Measurements from ENCODE around the gene SLC39A7.

SLC39A7 gene

GRCh38 chr6:33192105-33192646 lies 8.5 kb upstream of the SLC39A7 start, which contains the start of gene COL11A2:
COL11A2 (minus strand) TSS chr6:33192467; CDS start chr6:33192240, 227 bp downstream.
- no peak for DNase-seq

DNA sequence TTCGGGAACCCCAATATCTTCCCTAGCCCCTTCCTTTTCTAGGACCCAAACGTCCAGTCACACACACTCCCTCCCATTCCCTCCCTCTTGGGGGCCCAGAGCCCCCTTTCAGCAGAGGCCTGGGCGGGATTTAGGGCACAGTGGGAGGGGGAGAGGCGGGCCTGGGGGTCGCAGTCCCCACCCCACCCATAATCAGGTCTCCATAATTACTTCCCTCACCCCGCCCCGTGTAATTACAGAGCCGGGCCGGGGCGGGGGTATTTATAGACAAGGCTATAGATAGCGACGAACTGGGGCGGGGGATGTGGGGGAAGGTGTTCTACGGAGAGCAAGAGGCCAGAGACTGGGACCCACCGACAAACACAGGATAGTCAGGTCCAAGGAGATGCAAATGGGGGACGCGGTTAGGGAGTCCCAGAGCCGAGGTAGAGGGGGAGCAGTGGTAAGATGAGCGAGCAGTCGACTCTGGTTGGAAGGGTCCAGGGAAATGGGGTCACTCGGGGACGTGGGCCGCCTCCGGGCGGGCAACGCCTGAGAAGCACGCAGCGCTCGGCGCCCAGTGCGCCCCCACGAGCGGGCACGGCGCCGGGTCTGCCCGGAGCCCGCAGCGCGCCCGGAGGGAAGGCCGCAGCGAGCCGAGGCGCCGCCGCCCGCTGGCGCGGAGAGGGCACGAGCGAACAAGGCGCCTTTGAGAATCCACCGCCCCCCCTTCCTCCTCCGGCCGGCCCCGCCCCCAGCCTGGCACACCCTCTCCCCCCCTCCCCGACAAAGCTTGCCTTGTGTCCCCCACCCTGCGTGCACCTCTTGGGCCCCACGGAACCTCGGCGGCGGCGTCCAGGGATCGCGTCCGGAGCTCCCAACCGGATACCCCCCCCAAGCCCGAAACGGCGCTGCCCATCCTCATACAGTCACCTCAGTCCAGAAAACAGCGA lies 7.7 kb upstream of the SLC39A7 start:
- DNase-seq = no peak

- no peak for DNase-seq
These were observed 7.0 kb upstream of the SLC39A7 start for GRCh38 chr6:33193619-33194018.

- DNase-seq = no peak
These were observed 6.2 kb upstream of the SLC39A7 start for GRCh38 chr6:33194431-33194979.

- no peak for DNase-seq
These were observed 5.1 kb upstream of the SLC39A7 start for GRCh38 chr6:33195304-33196165.

- peak; percentile 76 for DNase-seq
These were observed 3.1 kb upstream of the SLC39A7 start for GRCh38 chr6:33197431-33198048.

DNA sequence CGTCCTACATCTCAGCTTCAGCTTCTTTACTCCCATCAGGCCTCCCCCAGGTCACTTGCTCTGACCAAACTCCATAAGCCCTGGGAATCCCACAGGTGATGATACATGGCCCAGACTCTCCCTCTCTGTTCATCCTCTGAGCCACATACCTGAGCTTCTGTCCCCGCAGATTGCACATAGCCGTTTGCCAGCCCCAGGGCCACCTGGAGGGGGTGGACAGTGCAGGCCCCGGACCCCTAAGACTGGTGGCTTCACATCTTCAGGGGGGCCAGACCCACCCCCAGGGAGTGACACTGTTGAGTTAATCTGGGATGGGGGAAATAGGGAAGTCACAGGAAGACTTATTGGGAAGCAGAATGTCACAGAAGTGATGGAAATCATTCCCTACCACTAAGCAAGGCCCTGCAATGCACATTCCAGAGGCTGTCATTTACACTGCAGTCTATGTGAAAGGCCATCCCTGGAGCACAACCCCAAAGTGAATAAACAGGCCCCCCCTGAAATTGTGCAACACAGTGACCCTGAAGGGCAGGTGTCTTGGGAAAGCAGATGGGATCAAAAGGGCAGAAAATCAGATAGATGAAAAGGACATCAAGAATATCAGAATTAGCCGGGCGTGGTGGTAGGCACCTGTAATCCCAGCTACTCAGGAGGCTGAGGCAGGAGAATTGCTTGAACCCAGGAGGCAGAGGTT lies 2.4 kb upstream of the SLC39A7 start:
- DNase-seq = no peak

DNA sequence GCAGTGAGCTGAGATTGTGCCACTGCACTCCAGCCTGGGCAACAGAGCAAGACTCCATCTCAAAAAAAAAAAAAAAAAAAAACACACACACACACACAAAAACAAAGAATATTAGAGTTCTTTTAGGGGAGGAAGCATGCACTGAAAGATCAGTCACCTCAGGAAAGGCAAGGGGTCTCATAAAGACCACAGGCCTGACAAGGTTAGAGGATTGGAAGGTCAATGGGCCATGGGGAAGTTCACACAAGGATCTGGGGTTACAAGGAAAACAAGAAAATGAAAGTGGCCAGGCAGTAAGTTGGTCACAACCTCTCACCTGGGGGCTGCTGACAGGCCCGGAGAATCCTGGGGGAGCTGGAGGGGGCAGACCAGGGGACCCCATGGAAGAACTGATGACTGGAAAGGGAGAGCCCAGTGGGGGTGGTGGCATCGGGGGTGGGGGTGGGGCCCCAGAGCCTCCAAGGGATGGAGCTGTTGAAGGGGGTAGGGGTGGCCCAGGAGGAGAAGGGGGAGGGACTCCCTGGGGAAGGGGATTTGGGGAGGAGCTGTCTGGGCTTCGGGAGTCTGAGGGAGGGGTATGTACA lies 1.7 kb upstream of the SLC39A7 start:
- DNase-seq = no peak

DNA sequence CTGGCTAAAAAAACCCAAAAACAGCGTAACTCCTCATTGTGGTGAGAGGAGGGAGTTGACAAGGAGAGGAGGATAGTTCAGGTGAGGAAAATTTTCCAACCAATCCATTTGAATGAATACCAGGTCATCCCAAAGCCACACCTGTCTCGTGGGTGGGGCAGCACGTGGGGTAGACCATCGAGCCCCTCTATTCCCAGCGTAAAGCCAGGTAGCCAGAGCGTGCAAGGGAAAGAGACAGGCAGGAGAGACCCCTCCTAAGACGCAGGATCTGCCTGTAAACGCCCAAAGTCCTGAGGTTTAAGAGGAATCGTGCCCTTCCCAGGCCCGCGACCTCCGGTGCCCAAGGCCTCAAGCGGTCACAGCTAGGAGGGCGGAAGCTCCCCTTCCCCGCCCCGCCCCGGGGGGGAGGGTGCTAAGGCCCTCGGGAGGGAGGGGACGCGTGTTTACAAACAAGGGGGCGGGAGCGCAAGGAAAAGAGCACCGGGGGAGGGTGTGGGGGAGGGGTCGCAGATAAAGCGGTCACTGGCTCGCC lies 914 bp upstream of the SLC39A7 start:
- peak; percentile 82 for DNase-seq

- DNase-seq = no peak
These were observed 479 bp downstream of the SLC39A7 start for GRCh38 chr6:33201147-33201545.

DNA sequence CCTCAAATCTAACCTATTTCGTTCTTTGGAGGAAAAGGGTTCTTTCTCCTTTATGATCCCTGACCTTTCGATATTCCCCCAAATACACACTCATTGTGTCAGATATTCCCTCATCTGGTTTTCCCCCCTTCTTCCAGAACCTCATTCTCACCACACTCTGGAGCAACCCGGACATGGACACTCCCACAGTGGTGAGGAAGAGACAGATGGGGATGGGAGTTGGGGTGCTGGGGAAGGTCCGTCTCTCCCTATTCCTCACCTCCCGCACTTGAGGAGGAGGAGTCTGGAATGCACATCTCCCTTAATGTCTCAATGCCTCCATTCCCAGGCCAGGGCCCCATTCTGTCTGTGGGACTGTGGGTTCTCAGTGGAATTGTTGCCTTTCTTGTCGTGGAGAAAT lies 1.3 kb downstream of the SLC39A7 start:
- no peak for DNase-seq

GRCh38 chr6:33202799-33203198 lies 2.1 kb downstream of the SLC39A7 start:
- DNase-seq = no peak

DNA sequence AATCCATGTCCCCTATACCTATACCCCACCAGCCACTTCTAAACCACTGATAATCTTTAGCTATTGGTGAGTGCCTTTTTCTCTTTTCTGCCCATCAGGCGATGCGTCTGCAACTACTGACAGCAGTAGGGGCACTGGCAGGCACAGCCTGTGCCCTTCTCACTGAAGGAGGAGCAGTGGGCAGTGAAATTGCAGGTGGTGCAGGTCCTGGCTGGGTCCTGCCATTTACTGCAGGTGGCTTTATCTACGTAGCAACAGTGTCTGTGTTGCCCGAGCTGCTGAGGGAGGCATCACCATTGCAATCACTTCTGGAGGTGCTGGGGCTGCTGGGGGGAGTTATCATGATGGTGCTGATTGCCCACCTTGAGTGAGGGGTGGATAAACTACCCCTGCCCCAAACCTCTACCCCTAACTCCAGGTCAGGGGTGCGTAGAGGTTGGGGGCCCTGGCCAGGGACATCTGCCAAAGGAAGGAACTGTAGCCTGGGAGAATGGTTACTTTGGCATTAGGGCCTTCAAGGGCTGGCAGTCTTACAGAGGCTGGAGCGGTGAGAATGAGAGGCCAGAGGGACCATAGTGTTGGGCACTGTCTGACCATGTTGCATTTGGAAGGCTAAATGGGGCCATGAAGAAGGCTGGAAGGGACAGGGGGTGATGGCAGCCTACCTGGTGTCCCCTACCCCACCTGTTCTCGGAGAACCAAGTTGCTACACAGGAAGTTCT lies 2.9 kb downstream of the SLC39A7 start:
- DNase-seq = no peak

GRCh38 chr6:33204165-33204414 lies 3.4 kb downstream of the SLC39A7 start:
- DNase-seq = no peak

GRCh38 chr6:33204415-33205190 lies 3.9 kb downstream of the SLC39A7 start, which contains the start of gene HSD17B8:
HSD17B8 (plus strand) TSS chr6:33204655; CDS start chr6:33204669, 14 bp downstream.
- peak; percentile 89 for DNase-seq

DNA sequence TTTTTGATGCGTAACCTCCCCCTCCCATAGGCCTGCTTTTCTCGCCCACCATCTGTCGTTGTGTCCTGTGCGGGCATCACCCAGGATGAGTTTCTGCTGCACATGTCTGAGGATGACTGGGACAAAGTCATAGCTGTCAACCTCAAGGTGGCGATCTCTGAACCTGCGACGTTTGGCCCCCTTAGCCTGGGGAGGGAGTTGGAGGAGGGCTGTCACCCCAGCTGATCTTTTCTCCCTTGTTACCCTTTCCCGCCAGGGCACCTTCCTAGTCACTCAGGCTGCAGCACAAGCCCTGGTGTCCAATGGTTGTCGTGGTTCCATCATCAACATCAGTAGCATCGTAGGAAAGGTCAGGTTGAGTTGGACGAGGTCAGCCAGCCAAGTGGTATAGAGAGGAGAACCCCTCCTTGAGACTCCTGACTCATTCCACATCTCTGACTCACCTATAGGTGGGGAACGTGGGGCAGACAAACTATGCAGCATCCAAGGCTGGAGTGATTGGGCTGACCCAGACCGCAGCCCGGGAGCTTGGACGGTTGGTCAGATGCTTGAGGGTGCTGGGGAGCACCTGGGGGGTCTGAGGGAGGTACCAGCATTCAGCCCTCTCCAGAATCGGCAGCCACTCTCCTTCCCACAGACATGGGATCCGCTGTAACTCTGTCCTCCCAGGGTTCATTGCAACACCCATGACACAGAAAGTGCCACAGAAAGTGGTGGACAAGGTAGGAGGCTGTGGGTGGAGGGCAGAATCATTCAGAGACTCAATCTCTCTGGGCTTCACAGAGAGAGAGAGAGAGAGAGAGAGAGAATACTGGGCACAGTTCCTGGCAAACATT lies 4.7 kb downstream of the SLC39A7 start:
- no peak for DNase-seq

DNA sequence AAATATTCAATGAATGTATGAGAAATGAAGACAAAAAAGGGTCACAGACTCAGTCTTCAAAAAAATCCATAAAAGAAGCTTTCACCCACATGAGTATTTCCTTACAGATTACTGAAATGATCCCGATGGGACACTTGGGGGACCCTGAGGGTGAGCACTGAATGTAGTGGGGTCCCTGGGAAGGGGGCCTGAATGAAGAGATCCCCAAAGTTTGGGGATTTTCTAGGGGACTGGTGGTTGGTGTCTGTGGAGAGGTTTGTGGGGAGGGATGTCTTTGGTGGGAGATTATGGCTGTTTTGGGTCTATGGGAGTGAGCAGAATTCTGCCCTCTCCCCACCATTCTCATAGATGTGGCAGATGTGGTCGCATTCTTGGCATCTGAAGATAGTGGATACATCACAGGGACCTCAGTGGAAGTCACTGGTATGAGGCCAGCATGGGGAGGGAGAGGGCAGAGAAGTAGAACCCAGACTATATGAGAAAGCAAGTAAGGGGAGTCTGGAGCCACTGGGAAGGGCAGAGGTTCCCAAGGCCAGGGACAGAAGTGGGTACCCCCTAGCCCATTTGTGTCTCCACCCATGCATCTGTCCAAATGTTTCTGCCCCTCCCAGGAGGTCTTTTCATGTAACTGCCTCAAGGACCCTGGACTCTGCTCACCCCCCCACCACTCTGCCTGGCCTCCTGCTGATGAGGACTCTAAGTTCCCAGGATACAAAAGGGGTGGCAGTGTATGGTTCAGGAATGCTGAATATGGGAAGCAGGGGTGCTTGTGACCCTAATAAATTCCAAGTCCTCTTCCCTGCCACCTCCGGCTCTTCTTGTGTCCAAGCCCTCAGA lies 5.6 kb downstream of the SLC39A7 start:
- DNase-seq = no peak

Data from suppressor macrophage treated with lipopolysaccharide for 4 hours (primary cell).